Bronchial epithelial cell (primary cell): Measurements from ENCODE around the gene GHRL. TPM values are rescaled to one million over a fixed set of nuclear protein-coding genes. Genes with fewer than 3 reads are reported as not detected.

Experiments
- DNase-seq: peaks from one replicate; pipeline ENCODE4 v3.0.0-alpha.2; 2010; ENCODE audit warnings: low read depth
- FAIRE-seq: peaks from 2 replicates; lab custom pipeline; 2011; peaks lifted over from hg19 to GRCh38; lab: Jason Lieb, UNC
- H3K27me3 ChIP-seq: 2 replicates; pipeline ENCODE4 v1.5.1; 2011; ENCODE audit warnings: low read length; ENCODE audit not compliant: control insufficient read depth, insufficient read depth
- H3K36me3 ChIP-seq: 2 replicates; pipeline ENCODE4 v1.5.1; 2011; ENCODE audit warnings: low read length; ENCODE audit not compliant: control insufficient read depth, insufficient read depth
- H3K4me3 ChIP-seq: 2 replicates; pipeline ENCODE4 v1.5.1; 2011; ENCODE audit warnings: mild to moderate bottlenecking, low read depth, low read length, control low read depth
- CTCF ChIP-seq: IDR thresholded peaks from 2 replicates; pipeline ENCODE4 v1.5.1; 2011; ENCODE audit warnings: mild to moderate bottlenecking, moderate library complexity, low read length, control low read depth, inconsistent platforms; ENCODE audit not compliant: insufficient read depth, severe bottlenecking
- total RNA-seq: library from RNA; depleted of rRNA; stranded (reverse); fragments of >200 nt; gene quantifications from 2 replicates; pipeline ENCODE4 v1.2.1, GENCODE V29; 2014

Gene GHRL
- total RNA-seq, 1 donor from 2014 or later = not detected

GRCh38 chr3:10317311-10317960 is 24.7 kb upstream of the GHRL start:
- Histone ChIP-seq H3K4me3 (no peak overlapping the region), H3K36me3 (peaks cover 37% of the 10 kb centered on the region), H3K27me3 (no peaks in the 10 kb centered on the region)
- no peak for TF ChIP-seq CTCF
- FAIRE-seq (no peak), DNase-seq (no peak)

- no peak for TF ChIP-seq CTCF
- Histone ChIP-seq H3K4me3 (no peak overlapping the region), H3K27me3 (no peaks in the 10 kb centered on the region), H3K36me3 (peaks cover 46% of the 10 kb centered on the region)
- no peak for DNase-seq
- no peak for FAIRE-seq
Measured at GRCh38 chr3:10315771-10316344, 23.1 kb upstream of the GHRL start.

GRCh38 chr3:10315101-10315500 is 22.4 kb upstream of the GHRL start:
- no peaks in the 10 kb centered on the region for H3K27me3 ChIP-seq
- FAIRE-seq (no peak), DNase-seq (no peak)
- H3K36me3 ChIP-seq = peaks cover 46% of the 10 kb centered on the region
- H3K4me3 ChIP-seq = no peak overlapping the region
- no peak for TF ChIP-seq CTCF

- FAIRE-seq (no peak), DNase-seq (no peak)
- Histone ChIP-seq H3K4me3 (no peak overlapping the region), H3K27me3 (no peaks in the 10 kb centered on the region), H3K36me3 (peaks cover 42% of the 10 kb centered on the region)
- no peak for TF ChIP-seq CTCF
Measured at GRCh38 chr3:10312861-10313260, 20.1 kb upstream of the GHRL start.

GRCh38 chr3:10312391-10312790 is 19.6 kb upstream of the GHRL start:
- no peak for FAIRE-seq
- H3K27me3 ChIP-seq = no peaks in the 10 kb centered on the region
- H3K4me3 ChIP-seq = no peak overlapping the region
- TF ChIP-seq CTCF = no peak
- peaks cover 39% of the 10 kb centered on the region for H3K36me3 ChIP-seq
- DNase-seq = no peak

GRCh38 chr3:10311710-10312109 is 19.0 kb upstream of the GHRL start:
- Histone ChIP-seq H3K36me3 (peaks cover 35% of the 10 kb centered on the region), H3K4me3 (no peak overlapping the region), H3K27me3 (no peaks in the 10 kb centered on the region)
- no peak for FAIRE-seq
- TF ChIP-seq CTCF = no peak
- DNase-seq = no peak
